GM19452 (cell line): ENCODE measurements around the gene SUSD3.

ENCODE experiments used
- ATAC-seq: cut with Tn5 transposase; IDR thresholded peaks from one replicate; pipeline ENCODE4 v1.9.1; 2021; ENCODE audit not compliant: unreplicated experiment

The SUSD3 gene

GRCh38 chr9:93072383-93072795 is 13.9 kb downstream of the SUSD3 start:
- ATAC-seq = no peak

DNA sequence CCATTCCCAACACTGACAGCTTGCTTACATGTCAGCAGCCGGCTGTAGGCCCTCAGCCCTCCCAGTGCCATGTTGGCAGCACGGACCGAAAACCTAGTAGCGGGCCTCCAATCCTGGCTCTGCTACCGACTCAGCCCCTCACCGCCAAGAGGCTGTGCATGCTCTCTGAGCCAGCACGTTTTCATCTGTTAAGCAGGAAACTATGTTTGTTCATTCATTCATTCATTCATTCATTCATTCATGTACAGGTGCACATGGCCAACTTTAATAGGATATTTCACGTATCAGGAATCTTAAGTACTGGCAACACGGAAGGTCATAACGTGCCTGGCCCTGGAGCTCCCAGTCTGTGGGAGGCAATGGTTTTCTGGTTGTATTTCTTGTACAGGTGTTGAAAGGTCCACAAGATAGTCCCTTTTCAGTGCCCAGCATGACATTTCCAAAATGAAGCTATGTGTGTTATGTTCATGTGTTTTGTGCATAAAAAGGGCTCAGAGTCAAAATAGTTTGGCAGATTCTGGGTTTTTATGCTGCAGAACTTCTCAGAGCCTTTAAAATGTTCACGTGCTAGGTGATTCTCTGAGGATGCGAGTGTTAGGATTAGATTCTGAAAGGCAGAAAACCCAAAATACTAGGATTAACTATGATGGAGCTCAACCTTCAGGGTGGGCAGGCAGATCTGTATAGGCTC is 17.7 kb downstream of the SUSD3 start:
- ATAC-seq = no peak

GRCh38 chr9:93076792-93077128 is 18.3 kb downstream of the SUSD3 start:
- ATAC-seq = no peak

DNA sequence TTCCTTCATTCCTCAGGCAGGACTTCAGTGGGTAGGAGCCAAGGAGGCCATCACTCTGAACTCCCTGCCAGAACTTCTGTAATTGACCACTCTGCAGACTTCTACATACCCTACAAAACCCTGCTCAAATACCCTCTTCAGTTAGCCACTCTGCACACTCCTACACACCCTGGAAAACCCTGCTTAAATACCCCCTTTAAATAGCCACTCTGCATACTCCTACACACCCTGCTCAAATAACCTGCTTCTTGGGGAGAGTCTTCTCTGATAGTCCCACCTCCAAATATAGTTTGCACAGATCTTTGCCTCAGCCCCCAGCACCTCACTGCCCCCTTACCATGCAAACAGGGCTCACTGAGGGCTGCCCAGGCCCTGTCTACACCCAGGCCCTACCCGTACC is 18.9 kb downstream of the SUSD3 start:
- ATAC-seq = no peak

GRCh38 chr9:93077811-93078210 is 19.3 kb downstream of the SUSD3 start:
- no peak for ATAC-seq

GRCh38 chr9:93079371-93079770 is 20.9 kb downstream of the SUSD3 start:
- no peak for ATAC-seq

GRCh38 chr9:93080406-93080805 is 21.9 kb downstream of the SUSD3 start:
- ATAC-seq = no peak

DNA sequence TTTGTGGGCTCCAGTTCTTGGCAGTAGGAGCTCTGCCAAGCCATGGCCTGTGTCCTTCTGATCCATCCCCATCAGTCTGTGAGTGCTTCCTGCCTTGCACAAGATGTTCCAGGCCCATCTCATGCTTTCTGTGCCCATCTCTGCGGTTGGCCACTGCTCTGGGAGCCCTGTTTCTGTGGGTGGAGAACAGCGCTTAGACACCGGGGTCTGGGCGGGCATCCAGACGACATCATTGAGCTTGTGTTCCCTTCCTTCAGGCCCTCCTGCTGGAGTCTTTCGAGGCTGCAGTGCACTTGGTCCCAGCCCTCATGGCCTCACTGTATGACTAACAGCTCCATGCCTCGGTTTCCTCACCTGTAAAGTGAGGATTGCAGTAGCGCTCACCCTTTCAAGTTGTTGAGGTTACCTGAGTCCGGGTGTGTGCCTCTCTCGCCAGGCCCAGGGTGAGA is 22.6 kb downstream of the SUSD3 start:
- ATAC-seq = no peak

DNA sequence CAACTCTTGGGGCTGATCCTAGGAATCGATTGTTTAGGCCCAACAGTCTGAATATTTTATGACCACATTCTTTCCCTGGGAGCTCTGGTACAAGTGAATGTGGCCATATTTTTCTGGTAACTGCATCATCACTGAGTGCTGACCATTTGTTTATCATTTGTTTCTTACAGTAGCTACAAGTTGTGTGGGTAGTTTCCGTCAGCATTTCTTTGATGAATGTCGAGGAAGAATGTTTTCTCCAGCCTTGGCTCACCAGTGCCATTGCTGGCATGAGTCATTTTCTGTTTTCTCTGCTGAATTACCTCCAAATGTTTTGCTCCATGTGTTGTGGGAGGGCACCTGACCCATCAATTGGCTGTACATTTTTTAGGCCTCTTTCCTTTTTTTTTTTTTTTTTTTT is 23.4 kb downstream of the SUSD3 start:
- no peak for ATAC-seq

GRCh38 chr9:93082841-93083411 is 24.4 kb downstream of the SUSD3 start:
- no peak for ATAC-seq

- ATAC-seq = no peak
These were observed 25.3 kb downstream of the SUSD3 start for GRCh38 chr9:93083592-93084470.

DNA sequence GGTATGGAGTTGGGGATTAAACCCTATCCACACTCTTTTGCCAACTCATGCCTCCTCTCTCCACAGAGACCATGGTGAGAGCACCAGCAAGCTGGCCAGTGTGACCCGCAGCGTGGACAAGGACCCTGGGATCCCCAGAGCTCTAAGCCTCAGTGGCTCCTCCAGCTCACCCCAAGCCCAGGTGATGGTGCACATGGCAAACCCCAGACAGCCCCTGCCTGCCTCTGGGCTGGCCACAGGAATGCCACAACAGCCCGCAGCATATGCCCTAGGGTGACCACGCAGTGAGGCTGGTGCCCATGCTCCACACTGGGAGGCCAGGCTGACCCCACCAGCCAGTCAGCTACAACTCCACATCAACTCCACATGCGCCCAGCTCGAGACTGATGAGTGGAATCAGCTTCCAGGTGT is 26.0 kb downstream of the SUSD3 start:
- ATAC-seq = no peak

DNA sequence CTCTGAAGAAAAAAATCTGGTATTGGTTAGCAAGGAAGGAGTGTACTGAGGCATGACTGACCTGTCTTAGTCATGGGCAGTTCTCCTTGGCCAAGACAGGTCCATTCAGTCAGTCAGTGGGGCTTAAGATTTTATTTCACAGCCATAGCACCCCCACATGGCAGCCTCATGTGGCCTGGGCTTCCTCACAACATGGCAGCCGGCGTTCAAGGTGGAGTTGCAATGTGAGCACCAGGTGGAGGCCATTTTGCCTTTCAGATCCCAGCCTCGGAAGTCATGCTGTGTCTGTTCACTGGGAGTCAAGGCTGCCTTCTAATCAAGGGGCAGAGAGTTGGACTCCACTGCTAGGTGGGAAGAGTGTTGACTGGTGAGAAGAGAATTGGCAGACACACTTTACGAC is 27.2 kb downstream of the SUSD3 start:
- ATAC-seq = no peak

GRCh38 chr9:93086447-93087224 is 28.1 kb downstream of the SUSD3 start:
- no peak for ATAC-seq

DNA sequence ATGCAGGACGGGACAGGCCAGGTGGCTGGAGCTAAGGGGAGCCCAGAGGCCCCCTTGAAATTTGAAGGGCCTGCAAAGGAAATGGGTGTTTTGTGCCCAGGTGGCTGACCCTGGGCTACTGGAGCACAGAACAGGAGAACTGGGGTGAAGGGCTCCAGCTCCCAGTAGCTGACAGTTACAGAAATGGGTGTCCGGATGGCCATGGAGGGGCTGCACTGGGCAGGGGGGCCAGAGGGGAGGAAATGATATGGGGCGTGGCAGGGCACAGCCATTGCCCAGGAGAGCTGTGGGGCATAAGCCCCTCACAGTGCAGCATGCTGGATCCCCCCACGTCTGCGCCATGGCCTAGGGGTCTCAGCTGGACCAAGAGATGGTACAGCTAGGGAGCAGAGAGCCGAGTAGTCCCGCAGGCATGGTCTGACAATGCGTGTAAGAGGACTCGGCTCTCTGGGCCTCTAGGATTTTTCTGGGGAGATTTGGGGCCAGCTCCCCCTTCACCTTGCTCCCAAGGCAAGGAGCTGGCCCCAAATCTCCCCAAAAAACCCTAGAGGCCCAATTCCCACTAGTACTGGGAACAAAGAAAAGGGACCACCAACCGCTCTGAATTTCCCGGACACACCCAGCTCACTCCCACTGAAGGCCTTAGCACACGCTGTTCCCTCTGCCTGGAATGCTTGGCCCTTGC is 29.6 kb downstream of the SUSD3 start:
- ATAC-seq = no peak

DNA sequence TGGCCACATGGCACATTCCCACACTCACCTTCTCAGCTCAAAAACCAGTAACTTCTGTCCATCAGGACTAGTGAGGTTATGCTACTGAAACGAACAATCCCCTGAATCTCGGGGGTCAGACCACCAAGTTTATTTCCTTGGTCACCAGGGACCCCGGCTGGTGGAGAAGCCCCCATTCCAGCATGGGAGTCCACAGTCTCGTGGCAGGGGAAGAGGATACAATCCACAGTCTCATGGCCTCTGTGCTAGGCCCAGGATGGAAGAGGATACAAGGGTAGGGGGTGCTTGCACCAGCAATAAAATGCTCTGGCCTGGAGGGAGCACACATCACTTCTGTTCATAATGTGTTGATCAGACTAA is 30.1 kb downstream of the SUSD3 start:
- ATAC-seq = no peak

DNA sequence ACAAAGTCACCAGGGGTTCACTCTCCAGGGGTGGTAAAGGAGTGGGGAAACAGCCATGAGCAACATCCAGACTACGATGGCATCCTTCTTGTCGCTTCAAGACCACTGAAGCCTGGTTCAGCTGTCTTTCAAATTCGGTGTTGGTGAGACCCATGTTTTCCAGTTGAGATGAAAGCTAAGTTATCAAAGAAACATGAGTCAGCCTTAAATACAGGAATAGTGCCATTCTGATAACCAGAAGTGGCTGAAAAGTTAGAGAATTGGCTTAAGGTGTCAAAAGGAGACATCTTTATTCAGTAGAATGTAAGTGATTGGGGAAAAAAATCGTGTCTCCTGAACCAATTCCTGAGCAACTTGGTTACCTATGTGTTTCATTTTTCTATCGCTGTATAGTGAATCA is 30.5 kb downstream of the SUSD3 start:
- no peak for ATAC-seq

DNA sequence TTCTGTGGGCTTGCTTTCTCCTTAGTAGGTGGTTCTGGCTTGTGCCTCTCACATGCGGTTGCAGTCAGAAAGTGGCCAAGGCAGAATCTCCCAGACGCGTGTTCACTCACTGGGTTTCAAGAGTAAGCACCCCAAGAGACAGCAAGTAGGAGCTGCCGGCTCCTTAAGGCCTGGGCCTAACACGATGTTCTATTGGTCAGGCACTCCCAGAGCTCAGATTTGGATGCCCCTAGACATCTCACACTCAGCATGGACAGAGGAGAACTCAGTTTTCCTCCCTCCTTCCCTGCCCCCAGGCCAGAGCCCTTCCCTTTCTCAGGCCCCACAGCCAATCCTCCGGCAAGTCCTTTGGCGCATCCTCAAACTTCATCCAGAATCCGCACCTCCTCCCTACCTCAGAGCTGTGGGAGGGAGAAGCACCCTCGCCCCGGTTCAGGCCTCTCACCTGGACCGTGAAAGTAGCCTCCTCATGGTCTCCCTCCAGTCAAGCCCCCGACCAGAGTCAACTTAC is 31.0 kb downstream of the SUSD3 start:
- ATAC-seq = no peak

- no peak for ATAC-seq
These were observed 31.7 kb downstream of the SUSD3 start for GRCh38 chr9:93090091-93090655.

DNA sequence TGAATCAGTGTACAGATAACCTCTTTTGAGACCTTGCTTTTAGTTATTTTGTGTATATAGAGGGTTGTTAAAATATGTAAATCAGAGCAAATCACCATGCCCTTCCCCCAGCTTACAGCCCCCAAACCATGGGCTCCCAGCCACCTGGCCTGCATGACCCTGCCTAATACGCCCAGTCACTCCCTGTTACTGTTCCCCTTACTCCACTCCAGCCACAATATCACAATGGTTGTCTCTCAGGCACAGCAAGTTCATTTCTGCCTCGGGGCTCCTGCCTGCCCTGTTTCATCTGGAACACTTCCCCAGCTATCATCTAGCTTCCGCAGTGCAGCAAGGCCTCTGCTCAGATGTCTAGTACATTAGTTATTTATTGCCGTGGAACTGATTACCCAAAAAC is 32.6 kb downstream of the SUSD3 start:
- no peak for ATAC-seq
